Astrocyte of the spinal cord (primary cell): ENCODE measurements around the gene ERRFI1.
"Not testable (repeated sequence)": the region's sequence is repeated elsewhere in the genome, so short reads cannot be mapped to it uniquely, and the experiment has no call there.

Source experiments
- DNase-seq: peaks from one replicate; pipeline ENCODE4 v3.0.0; 2011; ENCODE audit warnings: low read depth, low spot score
- H3K4me3 ChIP-seq: 2 replicates; pipeline ENCODE4 v1.5.1; 2011; ENCODE audit warnings: low read depth, mild to moderate bottlenecking, low read length, moderate library complexity
- CTCF ChIP-seq: IDR thresholded peaks from 2 replicates; pipeline ENCODE4 v1.5.1; 2012; ENCODE audit warnings: low read depth, mild to moderate bottlenecking, low read length, inconsistent platforms
- in situ Hi-C: cut with HindIII; loops from 2 replicates; pipeline ENCODE4 v1.10.0; 2017; ENCODE audit warnings: low sequenced_read_pairs

Gene ERRFI1

GRCh38 chr1:8026153-8026975 is at the start of gene ERRFI1:
TSS of gene ERRFI1 (minus strand) at chr1:8026309. CDS start at chr1:8015619, 10,690 bp downstream.
- in situ Hi-C loops, result no loop called here
- H3K4me3 ChIP-seq, result peak within 1 kb of the TSS; percentile 92
- no peak for TF ChIP-seq CTCF
- DNase-seq, result peak; percentile 98

- TF ChIP-seq CTCF, result no peak
- in situ Hi-C loops, result no loop called here
- H3K4me3 ChIP-seq, result no peak overlapping the region
- DNase-seq, result no peak
Observed at GRCh38 chr1:8075511-8076051, 49.5 kb upstream of the ERRFI1 start.

GRCh38 chr1:8073112-8073855 is 47.2 kb upstream of the ERRFI1 start:
- no peak for DNase-seq
- H3K4me3 ChIP-seq, result no peak overlapping the region
- in situ Hi-C loops, result no loop called here
- no peak for TF ChIP-seq CTCF

GRCh38 chr1:8070381-8070811 is 44.3 kb upstream of the ERRFI1 start:
- no peak for DNase-seq
- in situ Hi-C loops, result no loop called here
- no peak for TF ChIP-seq CTCF
- no peak overlapping the region for H3K4me3 ChIP-seq

GRCh38 chr1:8069614-8070320 is 43.7 kb upstream of the ERRFI1 start:
- DNase-seq, in situ Hi-C loops, H3K4me3 ChIP-seq: not testable (repeated sequence)

GRCh38 chr1:8065369-8065768 is 39.3 kb upstream of the ERRFI1 start:
- H3K4me3 ChIP-seq, result no peak overlapping the region
- no peak for DNase-seq
- no peak for TF ChIP-seq CTCF
- in situ Hi-C loops, result no loop called here
